Activated T-helper 1 cell treated with Interleukin-2 at 50 U/mL for 16 hours (primary cell): ENCODE data around the gene KRTAP10-11.
"Not testable (repeated sequence)": the region's sequence is repeated elsewhere in the genome, so short reads cannot be mapped to it uniquely, and the experiment has no call there.

Experiments
- DNase-seq: peaks from one replicate; pipeline ENCODE4 v3.0.0-alpha.2; 2020; ENCODE audit warnings: low read depth

The KRTAP10-11 gene

GRCh38 chr21:44614961-44615391, 31.2 kb upstream of the KRTAP10-11 start:
- DNase-seq: no peak

- DNase-seq: no peak
Measured at GRCh38 chr21:44615466-44615865, 30.7 kb upstream of the KRTAP10-11 start.

- no peak for DNase-seq
Measured at GRCh38 chr21:44615911-44616590, 30.2 kb upstream of the KRTAP10-11 start.

GRCh38 chr21:44616591-44616926, 29.7 kb upstream of the KRTAP10-11 start:
- DNase-seq: no peak

GRCh38 chr21:44617071-44617501, 29.1 kb upstream of the KRTAP10-11 start:
- no peak for DNase-seq

GRCh38 chr21:44618504-44618903, 27.7 kb upstream of the KRTAP10-11 start:
- no peak for DNase-seq

- peak; percentile 43 for DNase-seq
Measured at GRCh38 chr21:44618909-44619308, 27.3 kb upstream of the KRTAP10-11 start.

GRCh38 chr21:44619886-44620285, 26.3 kb upstream of the KRTAP10-11 start:
- no peak for DNase-seq

- no peak for DNase-seq
Measured at GRCh38 chr21:44623575-44623974, 22.6 kb upstream of the KRTAP10-11 start.

- no peak for DNase-seq
Measured at GRCh38 chr21:44625756-44626155, 20.5 kb upstream of the KRTAP10-11 start.

- no peak for DNase-seq
Measured at GRCh38 chr21:44626262-44626661, 20.0 kb upstream of the KRTAP10-11 start.

- DNase-seq: no peak
Measured at GRCh38 chr21:44626673-44627143, 19.5 kb upstream of the KRTAP10-11 start, which contains the start of gene KRTAP10-9. TSS of gene KRTAP10-9 (plus strand) at chr21:44627093. CDS start at chr21:44627172, 79 bp downstream.

GRCh38 chr21:44627181-44627822, 18.9 kb upstream of the KRTAP10-11 start:
- not testable (repeated sequence) for DNase-seq

GRCh38 chr21:44627831-44628233, 18.4 kb upstream of the KRTAP10-11 start:
- not testable (repeated sequence) for DNase-seq

GRCh38 chr21:44628707-44629391, 17.4 kb upstream of the KRTAP10-11 start:
- no peak for DNase-seq

- no peak for DNase-seq
Measured at GRCh38 chr21:44630440-44630839, 15.8 kb upstream of the KRTAP10-11 start.

- DNase-seq: no peak
Measured at GRCh38 chr21:44632067-44632466, 14.1 kb upstream of the KRTAP10-11 start.

GRCh38 chr21:44636209-44637017, 9.8 kb upstream of the KRTAP10-11 start:
- DNase-seq: no peak

GRCh38 chr21:44637018-44637850, 9.0 kb upstream of the KRTAP10-11 start, which contains the start of gene KRTAP10-10:
TSS of gene KRTAP10-10 (plus strand) at chr21:44637356. CDS start at chr21:44637418, 62 bp downstream.
- DNase-seq: no peak

- not testable (repeated sequence) for DNase-seq
Measured at GRCh38 chr21:44637851-44638348, 8.3 kb upstream of the KRTAP10-11 start.
